Measurements from ENCODE around the gene ABTB2. TPM values are rescaled to one million over a fixed set of nuclear protein-coding genes. Genes with fewer than 3 reads are reported as not detected.

Gene ABTB2
- total and polyA plus RNA-seq, 2 of the 8 experiments (the other 6 are each of a cell fraction or from before 2014, with no cell fraction given): 7.7 to 10.2 TPM

DNA sequence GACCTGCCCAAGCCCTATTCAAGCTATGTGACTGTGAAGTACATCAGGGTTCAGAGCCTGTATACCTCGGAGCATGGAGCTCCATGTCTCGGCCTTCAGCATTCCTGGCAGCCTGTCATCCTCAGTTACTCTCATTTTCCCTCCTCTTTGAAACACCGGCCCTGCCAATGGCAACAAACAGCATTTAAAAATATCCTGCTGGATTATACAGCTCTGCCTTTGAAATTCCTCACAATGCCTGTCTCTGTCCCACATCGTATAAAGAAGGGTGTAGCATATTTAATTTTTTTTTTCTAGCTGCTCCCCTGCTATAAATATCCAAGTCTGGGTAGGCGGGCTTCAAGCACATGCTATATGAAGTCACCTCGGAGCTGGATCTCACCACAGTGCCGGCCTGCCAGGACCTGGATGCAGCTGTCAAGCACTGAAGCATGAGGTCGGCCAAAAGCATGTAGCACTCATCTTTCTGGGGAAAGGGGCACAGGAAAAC lies 11.8 kb downstream of the ABTB2 start (continued):
- TF ChIP-seq, protein P1, sequence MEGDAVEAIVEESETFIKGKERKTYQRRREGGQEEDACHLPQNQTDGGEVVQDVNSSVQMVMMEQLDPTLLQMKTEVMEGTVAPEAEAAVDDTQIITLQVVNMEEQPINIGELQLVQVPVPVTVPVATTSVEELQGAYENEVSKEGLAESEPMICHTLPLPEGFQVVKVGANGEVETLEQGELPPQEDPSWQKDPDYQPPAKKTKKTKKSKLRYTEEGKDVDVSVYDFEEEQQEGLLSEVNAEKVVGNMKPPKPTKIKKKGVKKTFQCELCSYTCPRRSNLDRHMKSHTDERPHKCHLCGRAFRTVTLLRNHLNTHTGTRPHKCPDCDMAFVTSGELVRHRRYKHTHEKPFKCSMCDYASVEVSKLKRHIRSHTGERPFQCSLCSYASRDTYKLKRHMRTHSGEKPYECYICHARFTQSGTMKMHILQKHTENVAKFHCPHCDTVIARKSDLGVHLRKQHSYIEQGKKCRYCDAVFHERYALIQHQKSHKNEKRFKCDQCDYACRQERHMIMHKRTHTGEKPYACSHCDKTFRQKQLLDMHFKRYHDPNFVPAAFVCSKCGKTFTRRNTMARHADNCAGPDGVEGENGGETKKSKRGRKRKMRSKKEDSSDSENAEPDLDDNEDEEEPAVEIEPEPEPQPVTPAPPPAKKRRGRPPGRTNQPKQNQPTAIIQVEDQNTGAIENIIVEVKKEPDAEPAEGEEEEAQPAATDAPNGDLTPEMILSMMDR (IDR thresholded peaks at IDR 0.05; ENCODE audit: control extremely low read depth in 1 of 3, insufficient read depth in 1 of 3, low read depth in 1 of 3, low read length in 3 of 3): no peak
- TF ChIP-seq, protein P2, sequence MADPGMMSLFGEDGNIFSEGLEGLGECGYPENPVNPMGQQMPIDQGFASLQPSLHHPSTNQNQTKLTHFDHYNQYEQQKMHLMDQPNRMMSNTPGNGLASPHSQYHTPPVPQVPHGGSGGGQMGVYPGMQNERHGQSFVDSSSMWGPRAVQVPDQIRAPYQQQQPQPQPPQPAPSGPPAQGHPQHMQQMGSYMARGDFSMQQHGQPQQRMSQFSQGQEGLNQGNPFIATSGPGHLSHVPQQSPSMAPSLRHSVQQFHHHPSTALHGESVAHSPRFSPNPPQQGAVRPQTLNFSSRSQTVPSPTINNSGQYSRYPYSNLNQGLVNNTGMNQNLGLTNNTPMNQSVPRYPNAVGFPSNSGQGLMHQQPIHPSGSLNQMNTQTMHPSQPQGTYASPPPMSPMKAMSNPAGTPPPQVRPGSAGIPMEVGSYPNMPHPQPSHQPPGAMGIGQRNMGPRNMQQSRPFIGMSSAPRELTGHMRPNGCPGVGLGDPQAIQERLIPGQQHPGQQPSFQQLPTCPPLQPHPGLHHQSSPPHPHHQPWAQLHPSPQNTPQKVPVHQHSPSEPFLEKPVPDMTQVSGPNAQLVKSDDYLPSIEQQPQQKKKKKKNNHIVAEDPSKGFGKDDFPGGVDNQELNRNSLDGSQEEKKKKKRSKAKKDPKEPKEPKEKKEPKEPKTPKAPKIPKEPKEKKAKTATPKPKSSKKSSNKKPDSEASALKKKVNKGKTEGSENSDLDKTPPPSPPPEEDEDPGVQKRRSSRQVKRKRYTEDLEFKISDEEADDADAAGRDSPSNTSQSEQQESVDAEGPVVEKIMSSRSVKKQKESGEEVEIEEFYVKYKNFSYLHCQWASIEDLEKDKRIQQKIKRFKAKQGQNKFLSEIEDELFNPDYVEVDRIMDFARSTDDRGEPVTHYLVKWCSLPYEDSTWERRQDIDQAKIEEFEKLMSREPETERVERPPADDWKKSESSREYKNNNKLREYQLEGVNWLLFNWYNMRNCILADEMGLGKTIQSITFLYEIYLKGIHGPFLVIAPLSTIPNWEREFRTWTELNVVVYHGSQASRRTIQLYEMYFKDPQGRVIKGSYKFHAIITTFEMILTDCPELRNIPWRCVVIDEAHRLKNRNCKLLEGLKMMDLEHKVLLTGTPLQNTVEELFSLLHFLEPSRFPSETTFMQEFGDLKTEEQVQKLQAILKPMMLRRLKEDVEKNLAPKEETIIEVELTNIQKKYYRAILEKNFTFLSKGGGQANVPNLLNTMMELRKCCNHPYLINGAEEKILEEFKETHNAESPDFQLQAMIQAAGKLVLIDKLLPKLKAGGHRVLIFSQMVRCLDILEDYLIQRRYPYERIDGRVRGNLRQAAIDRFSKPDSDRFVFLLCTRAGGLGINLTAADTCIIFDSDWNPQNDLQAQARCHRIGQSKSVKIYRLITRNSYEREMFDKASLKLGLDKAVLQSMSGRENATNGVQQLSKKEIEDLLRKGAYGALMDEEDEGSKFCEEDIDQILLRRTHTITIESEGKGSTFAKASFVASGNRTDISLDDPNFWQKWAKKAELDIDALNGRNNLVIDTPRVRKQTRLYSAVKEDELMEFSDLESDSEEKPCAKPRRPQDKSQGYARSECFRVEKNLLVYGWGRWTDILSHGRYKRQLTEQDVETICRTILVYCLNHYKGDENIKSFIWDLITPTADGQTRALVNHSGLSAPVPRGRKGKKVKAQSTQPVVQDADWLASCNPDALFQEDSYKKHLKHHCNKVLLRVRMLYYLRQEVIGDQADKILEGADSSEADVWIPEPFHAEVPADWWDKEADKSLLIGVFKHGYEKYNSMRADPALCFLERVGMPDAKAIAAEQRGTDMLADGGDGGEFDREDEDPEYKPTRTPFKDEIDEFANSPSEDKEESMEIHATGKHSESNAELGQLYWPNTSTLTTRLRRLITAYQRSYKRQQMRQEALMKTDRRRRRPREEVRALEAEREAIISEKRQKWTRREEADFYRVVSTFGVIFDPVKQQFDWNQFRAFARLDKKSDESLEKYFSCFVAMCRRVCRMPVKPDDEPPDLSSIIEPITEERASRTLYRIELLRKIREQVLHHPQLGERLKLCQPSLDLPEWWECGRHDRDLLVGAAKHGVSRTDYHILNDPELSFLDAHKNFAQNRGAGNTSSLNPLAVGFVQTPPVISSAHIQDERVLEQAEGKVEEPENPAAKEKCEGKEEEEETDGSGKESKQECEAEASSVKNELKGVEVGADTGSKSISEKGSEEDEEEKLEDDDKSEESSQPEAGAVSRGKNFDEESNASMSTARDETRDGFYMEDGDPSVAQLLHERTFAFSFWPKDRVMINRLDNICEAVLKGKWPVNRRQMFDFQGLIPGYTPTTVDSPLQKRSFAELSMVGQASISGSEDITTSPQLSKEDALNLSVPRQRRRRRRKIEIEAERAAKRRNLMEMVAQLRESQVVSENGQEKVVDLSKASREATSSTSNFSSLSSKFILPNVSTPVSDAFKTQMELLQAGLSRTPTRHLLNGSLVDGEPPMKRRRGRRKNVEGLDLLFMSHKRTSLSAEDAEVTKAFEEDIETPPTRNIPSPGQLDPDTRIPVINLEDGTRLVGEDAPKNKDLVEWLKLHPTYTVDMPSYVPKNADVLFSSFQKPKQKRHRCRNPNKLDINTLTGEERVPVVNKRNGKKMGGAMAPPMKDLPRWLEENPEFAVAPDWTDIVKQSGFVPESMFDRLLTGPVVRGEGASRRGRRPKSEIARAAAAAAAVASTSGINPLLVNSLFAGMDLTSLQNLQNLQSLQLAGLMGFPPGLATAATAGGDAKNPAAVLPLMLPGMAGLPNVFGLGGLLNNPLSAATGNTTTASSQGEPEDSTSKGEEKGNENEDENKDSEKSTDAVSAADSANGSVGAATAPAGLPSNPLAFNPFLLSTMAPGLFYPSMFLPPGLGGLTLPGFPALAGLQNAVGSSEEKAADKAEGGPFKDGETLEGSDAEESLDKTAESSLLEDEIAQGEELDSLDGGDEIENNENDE (IDR thresholded peaks at IDR 0.05; ENCODE audit: insufficient replicate concordance, low read length): no peak
- TF ChIP-seq CBX8 (IDR thresholded peaks at IDR 0.05; ENCODE audit: borderline replicate concordance, low read depth, low read length): no peak
